HL-60 (cell line): Measurements from ENCODE around the gene FYN.
A peak's percentile ranks its signal among the peaks of the same experiment; 100 is the strongest.

Experiments
- DNase-seq, 2 experiments: peaks; one replicate each; pipeline ENCODE4 v3.0.0-alpha.2; 2010 to 2020; ENCODE audit warnings: low read depth in 1 of 2, low spot score in 1 of 2
- H3K27ac ChIP-seq: fragments of 250-450 bp; sonication (Bioruptor Pico); replicated peaks from 2 replicates; pipeline ENCODE4 v1.5.1; 2020; ENCODE audit warnings: mild to moderate bottlenecking, moderate library complexity
- H3K27me3 ChIP-seq: fragments of 250-450 bp; sonication (Bioruptor Pico); 2 replicates; pipeline ENCODE4 v1.5.1; 2021; ENCODE audit warnings: mild to moderate bottlenecking, moderate library complexity; ENCODE audit not compliant: insufficient read depth, poor library complexity, severe bottlenecking
- H3K4me3 ChIP-seq: replicated peaks from 2 replicates; pipeline ENCODE4 v1.5.1; 2011; ENCODE audit warnings: mild to moderate bottlenecking, control low read depth, low read length; ENCODE audit not compliant: insufficient read depth
- GABPA ChIP-seq: IDR thresholded peaks from 2 replicates; pipeline ENCODE4 v1.6.1; 2012; ENCODE audit warnings: low read depth
- POLR2AphosphoS5 ChIP-seq: IDR thresholded peaks from 2 replicates; pipeline ENCODE4 v1.6.1; 2012; ENCODE audit warnings: low read depth
- SPI1 ChIP-seq: IDR thresholded peaks from 2 replicates; pipeline ENCODE4 v1.6.1; 2012; ENCODE audit warnings: low read depth, mild to moderate bottlenecking, borderline replicate concordance
- TF ChIP-seq, protein P1 (sequence below): IDR thresholded peaks from 2 replicates; pipeline ENCODE4 v1.6.1; 2012; ENCODE audit warnings: low read depth; ENCODE audit not compliant: insufficient replicate concordance
- TF ChIP-seq, protein P2 (sequence below): IDR thresholded peaks from one replicate; pipeline ENCODE4 v1.5.1; 2011; ENCODE audit warnings: low read length, control low read depth, inconsistent platforms; ENCODE audit not compliant: insufficient read depth

Gene FYN

DNA sequence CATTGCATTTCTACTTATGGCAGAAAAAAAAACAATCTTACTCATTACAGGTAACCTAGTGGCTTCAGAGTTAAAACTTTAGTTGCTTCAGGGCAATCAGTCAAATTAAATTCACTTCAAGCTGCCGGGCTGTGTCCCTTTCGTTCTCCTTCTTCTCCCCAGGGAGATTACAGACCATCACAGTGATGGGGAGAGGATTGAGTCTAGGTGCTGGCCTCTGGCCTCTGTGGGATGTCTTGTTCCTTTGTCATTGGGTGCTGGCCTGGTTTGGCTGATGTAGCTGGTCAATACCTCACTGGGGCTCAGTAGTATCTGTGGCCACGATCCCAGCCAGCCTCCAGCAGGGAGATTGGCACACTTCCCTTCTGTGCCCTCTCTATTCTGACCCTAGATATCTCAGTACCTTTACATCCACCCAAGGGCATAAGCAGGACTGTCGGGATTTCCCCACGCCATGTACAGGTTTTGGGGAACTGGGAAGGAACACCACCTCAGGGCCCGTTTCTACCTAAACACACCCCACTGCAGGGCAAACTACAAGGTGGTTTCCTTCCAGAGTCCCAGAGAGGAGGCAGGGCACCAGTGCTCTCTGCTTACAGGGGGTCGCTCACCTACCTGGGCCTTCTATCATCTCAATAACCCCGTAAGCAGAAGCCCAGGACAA, 15.4 kb downstream of the FYN start:
- no peak overlapping the region for H3K4me3 ChIP-seq
- no peak for TF ChIP-seq SPI1
- H3K27me3 ChIP-seq = no peaks in the 10 kb centered on the region
- no peak for DNase-seq
- H3K27ac ChIP-seq = no peak overlapping the region

DNA sequence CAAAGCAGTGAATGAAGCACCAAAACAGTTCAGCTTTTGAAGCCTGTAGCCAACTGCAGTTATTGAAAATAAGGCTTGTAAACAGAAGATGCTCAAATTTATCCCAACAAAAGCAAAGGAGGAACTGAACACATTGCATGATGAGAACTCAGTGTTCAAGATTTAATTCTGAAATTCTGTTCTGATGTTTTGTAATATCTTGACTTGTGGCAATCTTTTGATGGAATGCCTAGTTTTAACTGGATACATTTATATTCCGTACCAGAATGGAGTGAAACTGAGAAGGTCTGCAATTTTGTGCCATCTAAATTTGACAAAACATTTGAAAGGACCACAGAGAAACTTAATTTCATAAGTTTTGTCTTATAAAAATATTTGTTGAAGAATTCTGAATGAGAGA, 17.5 kb downstream of the FYN start:
- H3K27me3 ChIP-seq = no peaks in the 10 kb centered on the region
- no peak overlapping the region for H3K27ac ChIP-seq
- no peak for TF ChIP-seq POLR2AphosphoS5
- TF ChIP-seq, protein P1, sequence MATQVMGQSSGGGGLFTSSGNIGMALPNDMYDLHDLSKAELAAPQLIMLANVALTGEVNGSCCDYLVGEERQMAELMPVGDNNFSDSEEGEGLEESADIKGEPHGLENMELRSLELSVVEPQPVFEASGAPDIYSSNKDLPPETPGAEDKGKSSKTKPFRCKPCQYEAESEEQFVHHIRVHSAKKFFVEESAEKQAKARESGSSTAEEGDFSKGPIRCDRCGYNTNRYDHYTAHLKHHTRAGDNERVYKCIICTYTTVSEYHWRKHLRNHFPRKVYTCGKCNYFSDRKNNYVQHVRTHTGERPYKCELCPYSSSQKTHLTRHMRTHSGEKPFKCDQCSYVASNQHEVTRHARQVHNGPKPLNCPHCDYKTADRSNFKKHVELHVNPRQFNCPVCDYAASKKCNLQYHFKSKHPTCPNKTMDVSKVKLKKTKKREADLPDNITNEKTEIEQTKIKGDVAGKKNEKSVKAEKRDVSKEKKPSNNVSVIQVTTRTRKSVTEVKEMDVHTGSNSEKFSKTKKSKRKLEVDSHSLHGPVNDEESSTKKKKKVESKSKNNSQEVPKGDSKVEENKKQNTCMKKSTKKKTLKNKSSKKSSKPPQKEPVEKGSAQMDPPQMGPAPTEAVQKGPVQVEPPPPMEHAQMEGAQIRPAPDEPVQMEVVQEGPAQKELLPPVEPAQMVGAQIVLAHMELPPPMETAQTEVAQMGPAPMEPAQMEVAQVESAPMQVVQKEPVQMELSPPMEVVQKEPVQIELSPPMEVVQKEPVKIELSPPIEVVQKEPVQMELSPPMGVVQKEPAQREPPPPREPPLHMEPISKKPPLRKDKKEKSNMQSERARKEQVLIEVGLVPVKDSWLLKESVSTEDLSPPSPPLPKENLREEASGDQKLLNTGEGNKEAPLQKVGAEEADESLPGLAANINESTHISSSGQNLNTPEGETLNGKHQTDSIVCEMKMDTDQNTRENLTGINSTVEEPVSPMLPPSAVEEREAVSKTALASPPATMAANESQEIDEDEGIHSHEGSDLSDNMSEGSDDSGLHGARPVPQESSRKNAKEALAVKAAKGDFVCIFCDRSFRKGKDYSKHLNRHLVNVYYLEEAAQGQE = no peak
- no peak for TF ChIP-seq GABPA
- TF ChIP-seq, protein P2, sequence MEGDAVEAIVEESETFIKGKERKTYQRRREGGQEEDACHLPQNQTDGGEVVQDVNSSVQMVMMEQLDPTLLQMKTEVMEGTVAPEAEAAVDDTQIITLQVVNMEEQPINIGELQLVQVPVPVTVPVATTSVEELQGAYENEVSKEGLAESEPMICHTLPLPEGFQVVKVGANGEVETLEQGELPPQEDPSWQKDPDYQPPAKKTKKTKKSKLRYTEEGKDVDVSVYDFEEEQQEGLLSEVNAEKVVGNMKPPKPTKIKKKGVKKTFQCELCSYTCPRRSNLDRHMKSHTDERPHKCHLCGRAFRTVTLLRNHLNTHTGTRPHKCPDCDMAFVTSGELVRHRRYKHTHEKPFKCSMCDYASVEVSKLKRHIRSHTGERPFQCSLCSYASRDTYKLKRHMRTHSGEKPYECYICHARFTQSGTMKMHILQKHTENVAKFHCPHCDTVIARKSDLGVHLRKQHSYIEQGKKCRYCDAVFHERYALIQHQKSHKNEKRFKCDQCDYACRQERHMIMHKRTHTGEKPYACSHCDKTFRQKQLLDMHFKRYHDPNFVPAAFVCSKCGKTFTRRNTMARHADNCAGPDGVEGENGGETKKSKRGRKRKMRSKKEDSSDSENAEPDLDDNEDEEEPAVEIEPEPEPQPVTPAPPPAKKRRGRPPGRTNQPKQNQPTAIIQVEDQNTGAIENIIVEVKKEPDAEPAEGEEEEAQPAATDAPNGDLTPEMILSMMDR = no peak
- no peak for TF ChIP-seq SPI1
- H3K4me3 ChIP-seq = no peak overlapping the region
- DNase-seq = no peak

DNA sequence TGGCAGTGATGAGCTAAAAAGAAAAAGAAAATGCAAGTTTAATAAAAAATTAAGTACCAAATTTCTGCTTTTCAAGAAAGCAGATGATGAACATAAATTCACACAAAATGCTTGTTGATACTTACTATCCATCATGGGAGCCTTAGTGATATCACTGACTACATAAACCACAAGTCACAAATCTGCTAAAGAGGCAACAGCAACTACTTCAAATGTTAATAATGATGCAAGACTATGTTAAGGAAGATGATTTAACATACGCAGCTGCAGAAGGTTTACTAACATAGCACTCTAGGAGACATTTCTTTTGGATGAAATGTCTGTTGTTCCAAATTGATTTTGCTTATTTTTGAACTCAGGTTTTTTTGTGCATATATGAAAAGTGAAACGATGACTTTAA, 18.6 kb downstream of the FYN start:
- no peak overlapping the region for H3K4me3 ChIP-seq
- no peak for TF ChIP-seq POLR2AphosphoS5
- no peak for TF ChIP-seq GABPA
- no peaks in the 10 kb centered on the region for H3K27me3 ChIP-seq
- no peak overlapping the region for H3K27ac ChIP-seq
- DNase-seq = no peak

DNA sequence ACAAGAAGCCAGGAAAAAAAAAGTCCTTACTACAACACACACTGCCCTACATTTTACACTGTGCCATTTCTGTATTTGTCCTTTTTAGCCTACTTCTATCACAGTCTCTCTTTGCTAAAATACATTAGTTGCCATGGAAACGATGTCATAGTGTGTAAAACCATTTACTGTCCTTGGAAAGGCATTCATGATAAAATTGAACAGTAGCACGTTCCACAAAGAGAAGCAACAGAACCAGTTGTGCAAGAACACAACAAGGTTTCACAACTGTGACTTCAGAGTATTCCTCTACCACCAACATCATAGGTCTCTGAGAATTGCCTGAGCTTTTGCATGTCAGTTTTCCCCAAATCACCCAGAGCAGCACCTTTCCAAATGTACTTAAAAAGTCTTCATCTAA, 20.5 kb downstream of the FYN start:
- Histone ChIP-seq H3K27me3 (no peaks in the 10 kb centered on the region), H3K4me3 (no peak overlapping the region), H3K27ac (no peak overlapping the region)
- TF ChIP-seq, protein P2 = no peak
- TF ChIP-seq POLR2AphosphoS5 (no peak), GABPA (no peak), SPI1 (no peak)
- TF ChIP-seq, protein P1 = no peak
- DNase-seq = peak in 1 of 2 experiments; percentile 38

DNA sequence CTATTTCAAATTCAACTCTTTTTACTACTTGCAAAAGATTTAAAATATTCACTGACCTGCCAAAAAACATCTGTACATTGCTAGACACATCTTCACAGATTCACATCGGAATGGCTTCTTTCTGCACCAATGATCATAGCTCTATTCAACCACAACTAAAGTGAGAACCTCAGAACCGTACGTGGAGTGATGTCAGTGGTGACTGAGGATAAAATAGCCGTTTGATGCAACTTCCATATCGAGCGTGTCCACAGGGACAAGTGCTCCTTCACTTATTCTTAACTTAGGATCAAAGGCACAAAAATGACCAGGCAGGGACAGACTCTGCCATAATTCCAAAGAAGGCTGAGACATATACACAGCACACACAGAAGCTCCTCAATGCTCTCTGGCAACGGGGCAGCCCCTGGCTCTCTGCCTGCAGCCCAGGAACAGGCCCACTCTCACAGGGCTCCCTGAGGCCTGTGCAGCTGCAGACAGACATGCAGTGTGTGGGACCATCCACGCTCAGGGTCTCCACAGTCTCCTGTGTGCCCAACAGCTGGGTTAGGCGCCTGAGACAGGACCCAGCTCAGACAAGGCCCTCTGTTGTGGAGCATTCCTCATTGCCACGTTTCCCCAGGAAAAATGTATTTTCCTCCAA, 22.8 kb downstream of the FYN start:
- TF ChIP-seq POLR2AphosphoS5 = no peak
- TF ChIP-seq, protein P1 = no peak
- no peak for TF ChIP-seq GABPA
- no peak for TF ChIP-seq SPI1
- TF ChIP-seq, protein P2 = no peak
- H3K27ac ChIP-seq = no peak overlapping the region
- H3K4me3 ChIP-seq = no peak overlapping the region
- no peak for DNase-seq
- H3K27me3 ChIP-seq = no peaks in the 10 kb centered on the region
